ENCODE data around the gene LRFN4.

DNA sequence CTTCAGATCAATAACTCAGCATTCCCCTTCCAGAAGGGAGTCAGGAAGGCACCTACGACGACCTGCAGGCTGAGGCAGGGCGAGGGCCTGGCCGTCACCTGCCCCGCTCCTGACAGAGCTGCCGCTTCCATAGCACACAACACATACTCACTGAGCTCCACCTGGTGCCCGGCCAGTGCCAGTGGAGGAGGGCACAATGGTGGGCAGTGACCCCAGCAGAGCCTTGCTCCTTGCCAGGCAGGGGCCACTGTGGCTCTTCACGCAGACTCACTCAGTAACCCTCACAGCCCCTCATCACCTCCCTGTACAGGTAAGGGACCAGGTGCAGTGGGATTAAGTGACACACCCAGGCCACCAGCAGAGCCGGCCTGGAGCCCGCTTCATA lies 24.6 kb downstream of the LRFN4 start:
- TF ChIP-seq TAF1 (IDR thresholded peaks at IDR 0.05; ENCODE audit: low read depth, low read length): no peak
- no peak for TF ChIP-seq POLR2A (IDR thresholded peaks at IDR 0.05; ENCODE audit: low read depth, low read length)
- TF ChIP-seq POU2F2 (IDR thresholded peaks at IDR 0.05; ENCODE audit: low read depth, low read length): no peak
- no peak for TF ChIP-seq POLR2AphosphoS5 (IDR thresholded peaks at IDR 0.05; ENCODE audit: low read depth, low read length)
- no peak for TF ChIP-seq PAX5 (IDR thresholded peaks at IDR 0.05; ENCODE audit: insufficient read depth, low read length, severe bottlenecking)
